ENCODE data around the gene ST6GAL2. TPM values are rescaled to one million over a fixed set of nuclear protein-coding genes. Genes with fewer than 3 reads are reported as not detected.

ST6GAL2 gene
- total RNA-seq, 2 donors from 2014 or later: 2.4 to 48.3 TPM

- Histone ChIP-seq H3K9me3 (no peaks in the 10 kb centered on the region), H3K4me3 (no peak overlapping the region), H3K27ac (no peak overlapping the region), H3K36me3 (no peaks in the 10 kb centered on the region), H3K4me1 (replicated peaks) (no peaks in the 10 kb centered on the region), H3K27me3 (replicated peaks; ENCODE audit: insufficient read depth) (no peaks in the 10 kb centered on the region)
- TF ChIP-seq POLR2AphosphoS5 (IDR thresholded peaks at IDR 0.05) (no peak), CTCF (IDR thresholded peaks at IDR 0.05) (no peak), POLR2A (IDR thresholded peaks at IDR 0.05) (no peak)
- WGBS: 68% methylated on average over 5 of the region's 5 CpGs
- DNase-seq (ENCODE audit: low spot score): no peak
- intact Hi-C loops (cut with DNase I): no loop called here
Observed at GRCh38 chr2:106764614-106765013, 121.4 kb downstream of the ST6GAL2 start.

GRCh38 chr2:106759966-106760365 lies 126.0 kb downstream of the ST6GAL2 start:
- no peaks in the 10 kb centered on the region for H3K4me1 ChIP-seq (replicated peaks)
- H3K9me3 ChIP-seq: no peaks in the 10 kb centered on the region
- DNase-seq (ENCODE audit: low spot score): no peak
- intact Hi-C loops (cut with DNase I): no loop called here
- H3K4me3 ChIP-seq: no peak overlapping the region
- 82% methylated on average over 2 of the region's 2 CpGs for WGBS
- no peaks in the 10 kb centered on the region for H3K36me3 ChIP-seq
- TF ChIP-seq POLR2AphosphoS5 (IDR thresholded peaks at IDR 0.05) (no peak), CTCF (IDR thresholded peaks at IDR 0.05) (no peak), POLR2A (IDR thresholded peaks at IDR 0.05) (no peak)
- H3K27me3 ChIP-seq (replicated peaks; ENCODE audit: insufficient read depth): no peaks in the 10 kb centered on the region
- H3K27ac ChIP-seq: no peak overlapping the region

GRCh38 chr2:106758901-106759497 lies 127.0 kb downstream of the ST6GAL2 start:
- Histone ChIP-seq H3K27me3 (replicated peaks; ENCODE audit: insufficient read depth) (no peaks in the 10 kb centered on the region), H3K36me3 (no peaks in the 10 kb centered on the region), H3K4me1 (replicated peaks) (no peaks in the 10 kb centered on the region), H3K9me3 (no peaks in the 10 kb centered on the region), H3K4me3 (no peak overlapping the region), H3K27ac (no peak overlapping the region)
- TF ChIP-seq POLR2A (IDR thresholded peaks at IDR 0.05) (no peak), CTCF (IDR thresholded peaks at IDR 0.05) (no peak), POLR2AphosphoS5 (IDR thresholded peaks at IDR 0.05) (no peak)
- WGBS: 77% methylated on average over 1 of the region's 1 CpG
- no peak for DNase-seq (ENCODE audit: low spot score)
- intact Hi-C loops (cut with DNase I): no loop called here
